Karpas-422 (cell line): ENCODE results near the gene PCED1A. TPM values are rescaled to one million over a fixed set of nuclear protein-coding genes. Genes with fewer than 3 reads are reported as not detected.

ENCODE experiments used
- DNase-seq: peaks from one replicate; pipeline ENCODE4 v3.0.0-alpha.2; 2015
- H2AFZ ChIP-seq: fragments of 200-600 bp; sonication (generic); 2 replicates; pipeline ENCODE4 v1.6.1; 2014; ENCODE audit warnings: antibody characterized with exemption, low read length, mixed read lengths
- H3K27ac ChIP-seq: fragments of 200-600 bp; sonication (generic); 2 replicates; pipeline ENCODE4 v1.5.1; 2014; ENCODE audit warnings: mild to moderate bottlenecking, low read length, moderate library complexity
- H3K27me3 ChIP-seq: fragments of 200-600 bp; sonication (generic); 2 replicates; pipeline ENCODE4 v1.6.1; 2014; ENCODE audit warnings: low read length, mixed read lengths
- H3K36me3 ChIP-seq: fragments of 200-600 bp; sonication (generic); 2 replicates; pipeline ENCODE4 v1.6.1; 2014; ENCODE audit warnings: low read length, mixed read lengths; ENCODE audit not compliant: insufficient read depth
- H3K4me1 ChIP-seq: fragments of 200-600 bp; sonication (generic); 2 replicates; pipeline ENCODE4 v1.6.1; 2014; ENCODE audit warnings: mild to moderate bottlenecking, low read length, mixed read lengths
- H3K4me2 ChIP-seq: fragments of 200-600 bp; sonication (generic); 2 replicates; pipeline ENCODE4 v1.6.1; 2014; ENCODE audit warnings: low read length, low read depth, mild to moderate bottlenecking; ENCODE audit not compliant: poor library complexity, severe bottlenecking
- H3K4me3 ChIP-seq: fragments of 200-600 bp; sonication (generic); 2 replicates; pipeline ENCODE4 v1.5.1; 2014; ENCODE audit warnings: mild to moderate bottlenecking, antibody characterized with exemption, low read length, mixed read lengths
- H3K79me2 ChIP-seq: fragments of 200-600 bp; sonication (generic); 2 replicates; pipeline ENCODE4 v1.6.1; 2014; ENCODE audit warnings: mild to moderate bottlenecking, low read length, mixed read lengths
- H3K9ac ChIP-seq: fragments of 200-600 bp; sonication (generic); 2 replicates; pipeline ENCODE4 v1.6.0; 2014; ENCODE audit warnings: low read length
- H3K9me2 ChIP-seq: fragments of 200-600 bp; sonication (generic), shearing (Covaris generic); replicated peaks from 2 replicates; pipeline ENCODE4 v1.6.0; 2014; ENCODE audit warnings: mild to moderate bottlenecking, low read length, moderate library complexity; ENCODE audit not compliant: insufficient read depth
- H3K9me3 ChIP-seq: fragments of 300-700, 200-600 bp; sonication (generic); 2 replicates; pipeline ENCODE4 v1.6.1; 2014; ENCODE audit warnings: low read length, mixed read lengths
- H4K20me1 ChIP-seq: fragments of 200-600 bp; sonication (generic); 2 replicates; pipeline ENCODE4 v1.6.1; 2014; ENCODE audit warnings: mild to moderate bottlenecking, antibody characterized with exemption, low read length, low read depth; ENCODE audit not compliant: insufficient read depth
- total RNA-seq: library from RNA; depleted of rRNA; stranded (reverse); fragments of >200 nt; shearing (Covaris generic); gene quantifications from 2 replicates; pipeline ENCODE4 v1.2.3, GENCODE V29; 2014; ENCODE audit warnings: low replicate concordance; rRNA removed

The PCED1A gene
- total RNA-seq, 1 experiment from 2014 or later: 19.0 TPM

GRCh38 chr20:2795451-2795850, 45.0 kb downstream of the PCED1A start:
- Histone ChIP-seq H3K27ac (no peak overlapping the region), H3K4me1 (no peaks in the 10 kb centered on the region), H3K79me2 (no peaks in the 10 kb centered on the region), H2AFZ (no peak overlapping the region), H3K9me2 (no peaks in the 10 kb centered on the region), H3K9ac (no peak overlapping the region), H3K4me2 (no peak overlapping the region), H3K36me3 (no peaks in the 10 kb centered on the region), H3K9me3 (no peaks in the 10 kb centered on the region), H3K27me3 (no peaks in the 10 kb centered on the region), H3K4me3 (no peak overlapping the region), H4K20me1 (no peaks in the 10 kb centered on the region)
- DNase-seq: no peak

- Histone ChIP-seq H3K4me1 (no peaks in the 10 kb centered on the region), H3K9ac (no peak overlapping the region), H3K4me3 (no peak overlapping the region), H4K20me1 (no peaks in the 10 kb centered on the region), H3K9me2 (no peaks in the 10 kb centered on the region), H2AFZ (no peak overlapping the region), H3K27ac (no peak overlapping the region), H3K79me2 (no peaks in the 10 kb centered on the region), H3K36me3 (no peaks in the 10 kb centered on the region), H3K27me3 (no peaks in the 10 kb centered on the region), H3K9me3 (no peaks in the 10 kb centered on the region), H3K4me2 (no peak overlapping the region)
- DNase-seq: peak; percentile 50
These were observed 45.5 kb downstream of the PCED1A start for GRCh38 chr20:2794866-2795447.

- no peak overlapping the region for H2AFZ ChIP-seq
- H3K27me3 ChIP-seq: no peaks in the 10 kb centered on the region
- no peaks in the 10 kb centered on the region for H3K79me2 ChIP-seq
- no peaks in the 10 kb centered on the region for H4K20me1 ChIP-seq
- H3K4me3 ChIP-seq: no peak overlapping the region
- no peaks in the 10 kb centered on the region for H3K36me3 ChIP-seq
- H3K4me1 ChIP-seq: no peaks in the 10 kb centered on the region
- no peaks in the 10 kb centered on the region for H3K9me3 ChIP-seq
- no peak for DNase-seq
- no peak overlapping the region for H3K9ac ChIP-seq
- no peak overlapping the region for H3K27ac ChIP-seq
- H3K4me2 ChIP-seq: no peak overlapping the region
- H3K9me2 ChIP-seq: no peaks in the 10 kb centered on the region
These were observed 46.2 kb downstream of the PCED1A start for GRCh38 chr20:2794202-2794748.

GRCh38 chr20:2793471-2793870, 47.0 kb downstream of the PCED1A start:
- DNase-seq: no peak
- Histone ChIP-seq H3K9ac (no peak overlapping the region), H3K79me2 (no peaks in the 10 kb centered on the region), H4K20me1 (no peaks in the 10 kb centered on the region), H3K27ac (no peak overlapping the region), H2AFZ (no peak overlapping the region), H3K4me1 (no peaks in the 10 kb centered on the region), H3K9me3 (no peaks in the 10 kb centered on the region), H3K4me2 (no peak overlapping the region), H3K27me3 (no peaks in the 10 kb centered on the region), H3K9me2 (no peaks in the 10 kb centered on the region), H3K36me3 (no peaks in the 10 kb centered on the region), H3K4me3 (no peak overlapping the region)

Other genes starting within 250 kb of the PCED1A start
- gene NOP56, start 188.0 kb downstream of the PCED1A start, total RNA-seq: 192 and 300 TPM in 2 replicates
- gene IDH3B, start 176.4 kb downstream of the PCED1A start, total RNA-seq: 83.7 and 129 TPM in 2 replicates
- 6.5 and 12.8 TPM in 2 replicates for gene EBF4, start 147.9 kb downstream of the PCED1A start, total RNA-seq
- not detected in 2 replicates for gene CPXM1, start 40.0 kb downstream of the PCED1A start, total RNA-seq
- gene C20orf141, start 25.7 kb downstream of the PCED1A start, total RNA-seq: not detected in 2 replicates
- gene TMEM239, start 24.3 kb downstream of the PCED1A start, total RNA-seq: not detected in 2 replicates
- 24.7 and 38.2 TPM in 2 replicates for gene VPS16, start 90 bp upstream of the PCED1A start, total RNA-seq
- gene PTPRA, start 32.8 kb upstream of the PCED1A start, total RNA-seq: 45.2 and 58.4 TPM in 2 replicates
- 0.52 and 2.7 TPM in 2 replicates for gene GNRH2, start 203.0 kb upstream of the PCED1A start, total RNA-seq
- 66.5 and 109 TPM in 2 replicates for gene MRPS26, start 205.4 kb upstream of the PCED1A start, total RNA-seq
- not detected in 2 replicates for gene OXT, start 231.0 kb upstream of the PCED1A start, total RNA-seq
- not detected in 2 replicates for gene AVP, start 244.1 kb upstream of the PCED1A start, total RNA-seq